ENCODE data around the gene BAHD1. TPM values are rescaled to one million over a fixed set of nuclear protein-coding genes. Genes with fewer than 3 reads are reported as not detected.

The BAHD1 gene
- total RNA-seq, 4 donors from 2014 or later, result 8.8 to 27.4 (median 13.5) TPM

DNA sequence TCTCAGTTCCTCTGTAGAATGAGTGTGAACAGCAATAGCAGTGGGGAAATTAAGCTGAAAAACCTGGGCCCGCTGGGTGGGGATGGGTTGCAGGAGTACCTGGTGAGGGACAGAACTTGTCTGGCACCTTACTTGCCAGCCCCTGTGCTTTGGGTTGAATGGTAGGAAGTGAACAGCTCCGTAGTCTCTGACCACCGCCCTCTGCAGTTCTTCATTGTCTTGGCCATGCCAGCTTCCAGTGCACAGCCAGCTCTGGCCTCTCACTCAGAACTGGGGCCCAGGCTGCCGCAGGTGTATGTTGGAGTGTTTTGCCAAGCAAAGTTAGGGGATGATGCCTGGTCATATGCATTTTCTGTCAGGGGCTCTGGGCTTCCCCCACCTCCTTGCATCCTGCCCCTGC, 16.0 kb downstream of the BAHD1 start:
- H3K27me3 ChIP-seq, result no peaks in the 10 kb centered on the region
- H3K36me3 ChIP-seq, result peaks cover 0 to 9% of the 10 kb centered on the region in 2 donors
- H3K4me3 ChIP-seq, result no peak overlapping the region
- TF ChIP-seq POLR2A (IDR thresholded peaks at IDR 0.05), result no peak
- TF ChIP-seq, protein P1, sequence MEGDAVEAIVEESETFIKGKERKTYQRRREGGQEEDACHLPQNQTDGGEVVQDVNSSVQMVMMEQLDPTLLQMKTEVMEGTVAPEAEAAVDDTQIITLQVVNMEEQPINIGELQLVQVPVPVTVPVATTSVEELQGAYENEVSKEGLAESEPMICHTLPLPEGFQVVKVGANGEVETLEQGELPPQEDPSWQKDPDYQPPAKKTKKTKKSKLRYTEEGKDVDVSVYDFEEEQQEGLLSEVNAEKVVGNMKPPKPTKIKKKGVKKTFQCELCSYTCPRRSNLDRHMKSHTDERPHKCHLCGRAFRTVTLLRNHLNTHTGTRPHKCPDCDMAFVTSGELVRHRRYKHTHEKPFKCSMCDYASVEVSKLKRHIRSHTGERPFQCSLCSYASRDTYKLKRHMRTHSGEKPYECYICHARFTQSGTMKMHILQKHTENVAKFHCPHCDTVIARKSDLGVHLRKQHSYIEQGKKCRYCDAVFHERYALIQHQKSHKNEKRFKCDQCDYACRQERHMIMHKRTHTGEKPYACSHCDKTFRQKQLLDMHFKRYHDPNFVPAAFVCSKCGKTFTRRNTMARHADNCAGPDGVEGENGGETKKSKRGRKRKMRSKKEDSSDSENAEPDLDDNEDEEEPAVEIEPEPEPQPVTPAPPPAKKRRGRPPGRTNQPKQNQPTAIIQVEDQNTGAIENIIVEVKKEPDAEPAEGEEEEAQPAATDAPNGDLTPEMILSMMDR (IDR thresholded peaks at IDR 0.05 in 4 of 5, conservative IDR thresholded peaks at IDR 0.05 in 1 of 5), result no peak
- no peak for ATAC-seq
- in situ Hi-C loops (cut with MboI; ENCODE audit: low sequenced_read_pairs in 4 of 4), result no loop called here
- peaks cover 3 to 5% of the 10 kb centered on the region in 2 donors for H3K4me1 ChIP-seq
- H3K9me3 ChIP-seq, result no peaks in the 10 kb centered on the region
- no peak for DNase-seq
- no peak overlapping the region for H3K27ac ChIP-seq
- intact Hi-C loops (cut with DNase I; ENCODE audit: low total_unique reads), result no loop called here

DNA sequence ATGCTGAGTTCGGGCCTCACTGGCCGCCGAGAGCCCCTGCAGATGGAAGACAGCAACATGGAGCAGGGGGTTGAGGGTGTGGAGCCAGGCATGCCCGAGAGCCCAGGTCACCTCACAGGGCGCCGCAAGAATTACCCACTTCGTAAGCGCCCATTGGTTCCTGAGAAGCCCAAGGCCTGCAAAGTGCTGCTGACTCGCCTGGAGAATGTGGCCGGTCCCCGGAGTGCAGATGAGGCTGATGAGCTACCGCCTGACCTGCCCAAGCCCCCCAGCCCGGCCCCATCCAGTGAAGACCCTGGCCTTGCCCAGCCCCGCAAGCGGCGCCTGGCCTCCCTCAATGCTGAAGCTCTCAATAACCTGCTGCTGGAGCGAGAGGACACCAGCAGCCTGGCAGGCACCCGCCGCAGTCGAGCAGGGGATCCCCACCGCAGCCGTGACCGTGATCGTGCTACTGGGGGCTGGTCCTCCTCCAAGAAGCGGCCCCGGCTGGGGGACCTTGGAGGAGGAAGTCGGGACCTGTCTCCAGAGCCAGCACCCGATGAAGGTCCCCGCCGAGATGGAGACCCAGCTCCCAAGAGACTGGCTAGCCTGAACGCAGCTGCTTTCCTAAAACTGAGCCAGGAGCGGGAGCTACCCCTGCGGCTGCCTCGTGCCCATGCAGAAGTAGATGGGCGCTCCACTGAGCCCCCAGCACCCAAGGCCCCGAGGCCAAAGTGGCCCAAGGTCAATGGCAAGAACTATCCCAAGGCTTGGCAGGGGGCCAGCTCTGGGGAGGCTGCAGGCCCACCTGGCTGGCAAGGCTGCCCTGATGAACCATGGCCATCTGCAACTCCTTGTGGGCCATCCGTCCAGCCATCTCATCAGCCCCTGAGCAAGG, 18.0 kb downstream of the BAHD1 start:
- in situ Hi-C loops (cut with MboI; ENCODE audit: low sequenced_read_pairs in 4 of 4), result no loop called here
- H3K36me3 ChIP-seq, result peaks cover 0 to 21% of the 10 kb centered on the region in 2 donors

DNA sequence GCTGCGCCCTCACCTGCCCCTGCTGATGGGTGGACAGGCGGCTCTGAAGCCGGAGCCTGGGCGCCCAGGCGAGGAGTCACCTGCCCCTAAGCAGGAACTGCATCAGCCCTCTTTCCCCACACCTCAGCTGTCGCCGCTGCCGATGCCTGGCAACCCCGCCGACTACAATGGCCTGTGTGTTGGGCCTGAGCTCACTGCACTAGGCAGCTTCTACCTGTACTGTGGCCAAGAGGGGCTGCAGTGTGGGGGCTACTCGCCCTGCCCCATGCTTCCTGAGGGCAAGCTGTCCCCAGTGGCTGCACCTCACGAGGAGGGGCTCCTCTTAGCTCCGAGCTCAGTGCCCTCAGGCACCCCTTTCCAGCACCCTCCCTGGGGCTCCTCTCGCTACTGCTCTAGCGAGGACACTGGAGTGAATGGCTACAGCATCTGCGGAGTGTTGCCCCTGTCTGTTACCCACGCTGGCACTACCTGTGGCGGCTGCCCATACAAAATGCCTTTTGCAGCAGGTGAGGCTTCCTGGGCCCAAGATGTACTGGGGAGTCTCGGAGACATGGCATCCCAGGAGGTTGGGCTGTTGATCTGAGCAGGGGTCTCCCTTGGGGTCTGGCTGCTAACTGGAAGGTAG, 18.8 kb downstream of the BAHD1 start:
- TF ChIP-seq, protein P1 (IDR thresholded peaks at IDR 0.05 in 4 of 5, conservative IDR thresholded peaks at IDR 0.05 in 1 of 5), result no peak
- no peak for TF ChIP-seq POLR2A (IDR thresholded peaks at IDR 0.05)
- H3K27ac ChIP-seq, result no peak overlapping the region
- intact Hi-C loops (cut with DNase I; ENCODE audit: low total_unique reads), result no loop called here
- DNase-seq (no peak), ATAC-seq (no peak)
- H3K9me3 ChIP-seq, result no peaks in the 10 kb centered on the region
- H3K4me3 ChIP-seq, result no peak overlapping the region
- in situ Hi-C loops (cut with MboI; ENCODE audit: low sequenced_read_pairs in 4 of 4), result no loop called here
- H3K27me3 ChIP-seq, result no peaks in the 10 kb centered on the region
- peaks cover 0 to 3% of the 10 kb centered on the region in 2 donors for H3K4me1 ChIP-seq
- peaks cover 0 to 27% of the 10 kb centered on the region in 2 donors for H3K36me3 ChIP-seq

More for the DNA sequence above, 18.0 kb downstream of the BAHD1 start:
- TF ChIP-seq POLR2A (IDR thresholded peaks at IDR 0.05), result no peak
- TF ChIP-seq, protein P1 (IDR thresholded peaks at IDR 0.05 in 4 of 5, conservative IDR thresholded peaks at IDR 0.05 in 1 of 5), result no peak
- no peak overlapping the region for H3K27ac ChIP-seq
- no peak overlapping the region for H3K4me3 ChIP-seq
- intact Hi-C loops (cut with DNase I; ENCODE audit: low total_unique reads), result no loop called here
- peaks cover 2 to 3% of the 10 kb centered on the region in 2 donors for H3K4me1 ChIP-seq
- ATAC-seq (no peak), DNase-seq (no peak)
- no peaks in the 10 kb centered on the region for H3K9me3 ChIP-seq
- no peaks in the 10 kb centered on the region for H3K27me3 ChIP-seq

DNA sequence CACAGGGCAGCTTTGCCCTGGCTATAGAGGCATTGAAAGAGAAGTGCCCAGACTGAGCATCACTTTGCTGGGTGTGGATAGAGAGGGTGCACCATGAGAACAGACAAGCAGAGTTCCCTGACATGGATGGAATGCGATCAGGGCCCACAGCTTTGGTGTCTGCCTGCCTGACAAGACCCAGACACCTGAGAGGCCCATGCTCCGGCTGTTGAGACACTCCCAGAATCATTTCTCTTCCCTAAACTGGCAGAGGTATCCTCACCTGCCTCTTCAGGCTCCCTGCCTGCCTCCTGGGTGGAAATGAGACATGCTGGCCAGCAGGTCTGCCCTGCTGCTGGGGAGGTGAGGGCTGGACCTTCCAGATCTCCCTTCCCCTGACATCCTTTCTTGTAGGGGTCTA, 19.7 kb downstream of the BAHD1 start:
- DNase-seq (no peak), ATAC-seq (no peak)
- no peaks in the 10 kb centered on the region for H3K9me3 ChIP-seq
- no peak for TF ChIP-seq POLR2A (IDR thresholded peaks at IDR 0.05)
- TF ChIP-seq, protein P1 (IDR thresholded peaks at IDR 0.05 in 4 of 5, conservative IDR thresholded peaks at IDR 0.05 in 1 of 5), result no peak
- no peaks in the 10 kb centered on the region for H3K27me3 ChIP-seq
- peaks cover 0 to 3% of the 10 kb centered on the region in 2 donors for H3K4me1 ChIP-seq
- intact Hi-C loops (cut with DNase I; ENCODE audit: low total_unique reads) (no loop called here), in situ Hi-C loops (cut with MboI; ENCODE audit: low sequenced_read_pairs in 4 of 4) (no loop called here)
- H3K36me3 ChIP-seq, result peaks cover 0 to 36% of the 10 kb centered on the region in 2 donors
- H3K27ac ChIP-seq, result no peak overlapping the region
- H3K4me3 ChIP-seq, result no peak overlapping the region

Measured in gastrocnemius medialis (tissue), 4 donors.